Measurements from ENCODE around the gene CKLF. TPM values are rescaled to one million over a fixed set of nuclear protein-coding genes. Genes with fewer than 3 reads are reported as not detected.

CKLF gene
- total RNA-seq, 4 donors from 2014 or later: 10.2 to 24.8 (median 17.5) TPM

- no peak for DNase-seq (ENCODE audit: low spot score in 2 of 2)
- WGBS, 2 donors: 82 to 86% methylated on average over 14 of the region's 14 CpGs
- TF ChIP-seq CTCF (IDR thresholded peaks at IDR 0.05): no peak
- no peak for TF ChIP-seq POLR2A (IDR thresholded peaks at IDR 0.05)
- intact Hi-C loops (cut with DNase I; ENCODE audit: low total_unique reads): loop anchor here (10.0 kb wide), 1 partner anchor 208 kb away; no protein-coding TSS in a partner anchor
- no peak overlapping the region for H3K4me3 ChIP-seq (ENCODE audit: low read depth, poor library complexity, severe bottlenecking)
Measured at GRCh38 chr16:66612422-66612821, 60.0 kb downstream of the CKLF start.

GRCh38 chr16:66614161-66614802 lies 61.9 kb downstream of the CKLF start:
- H3K4me3 ChIP-seq (ENCODE audit: low read depth, poor library complexity, severe bottlenecking): no peak overlapping the region
- WGBS, 2 donors: 85 to 88% methylated on average over 12 of the region's 12 CpGs
- TF ChIP-seq POLR2A (IDR thresholded peaks at IDR 0.05) (no peak), CTCF (IDR thresholded peaks at IDR 0.05) (no peak)
- DNase-seq (ENCODE audit: low spot score in 2 of 2): no peak
- intact Hi-C loops (cut with DNase I; ENCODE audit: low total_unique reads): loop anchor here (10.0 kb wide), 1 partner anchor 209 kb away; no protein-coding TSS in a partner anchor

Other genes starting within 250 kb of the CKLF start
- gene CDH5, start 185.9 kb upstream of the CKLF start, total RNA-seq: 10 to 100 TPM; 10.2 to 28.3 (median 14.0) TPM
- gene BEAN1, start 125.3 kb upstream of the CKLF start, total RNA-seq: 1 to 10 TPM in 2 of 4 donors, under 1 TPM in 1, not detected in 1; 0.72 to 3.9 (median 2.9) TPM
- gene TK2, start 2.5 kb upstream of the CKLF start, total RNA-seq: 10 to 100 TPM; 15.3 to 28.3 (median 22.6) TPM
- gene CMTM1, start 13.9 kb downstream of the CKLF start, total RNA-seq: 1 to 10 TPM in 2 of 4 donors, under 1 TPM in 1, not detected in 1; 0.39 to 2.1 (median 1.9) TPM
- under 1 TPM in 1 of 4 donors, not detected in 3; 0.26 TPM for gene CMTM2, start 26.9 kb downstream of the CKLF start, total RNA-seq
- 10 to 100 TPM in 2 of 4 donors, 1 to 10 TPM in 2; 7.9 to 15.9 (median 10.0) TPM for gene CMTM3, start 52.1 kb downstream of the CKLF start, total RNA-seq
- gene CMTM4, start 144.2 kb downstream of the CKLF start, total RNA-seq: 10 to 100 TPM; 11.1 to 30.2 (median 22.5) TPM
- gene DYNC1LI2, start 199.0 kb downstream of the CKLF start, total RNA-seq: 100 to 1,000 TPM in 2 of 4 donors, 10 to 100 TPM in 2; 59.3 to 194 (median 111) TPM
- gene TERB1, start 249.0 kb downstream of the CKLF start, total RNA-seq: under 1 TPM in 1 of 4 donors, not detected in 3; 0.19 TPM

Data from lower leg skin (tissue), 4 donors.